GM21447 (cell line): ENCODE measurements around the gene ANGPTL5.
"Not testable (repeated sequence)": the region's sequence is repeated elsewhere in the genome, so short reads cannot be mapped to it uniquely, and the experiment has no call there.

Experiments used
- ATAC-seq: cut with Tn5 transposase; IDR thresholded peaks from one replicate; pipeline ENCODE4 v1.9.1; 2021; ENCODE audit not compliant: unreplicated experiment

Gene ANGPTL5

GRCh38 chr11:101889767-101890166, 26.6 kb downstream of the ANGPTL5 start:
- no peak for ATAC-seq

- ATAC-seq = no peak
Observed at GRCh38 chr11:101885631-101886030, 30.7 kb downstream of the ANGPTL5 start.

- no peak for ATAC-seq
Observed at GRCh38 chr11:101881586-101881985, 34.7 kb downstream of the ANGPTL5 start.

DNA sequence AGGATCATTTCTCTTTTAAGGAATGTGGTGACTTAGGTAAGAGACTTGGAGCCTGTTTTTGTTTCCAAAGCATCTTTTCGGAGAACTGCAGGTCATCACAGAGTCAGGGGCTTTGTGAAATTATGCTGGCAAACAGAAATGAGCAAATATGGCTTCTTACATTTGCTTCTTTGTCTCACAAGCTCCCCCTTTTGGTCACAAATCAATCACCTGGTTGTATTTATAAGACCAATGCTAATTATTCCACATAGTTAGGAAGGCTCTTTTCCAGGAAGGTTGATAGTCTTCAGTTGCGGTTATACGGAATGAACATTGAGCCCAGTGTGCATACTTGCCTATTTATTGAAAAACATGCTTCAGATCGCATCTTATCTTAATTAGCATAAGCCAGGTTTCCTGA, 36.1 kb downstream of the ANGPTL5 start:
- no peak for ATAC-seq

DNA sequence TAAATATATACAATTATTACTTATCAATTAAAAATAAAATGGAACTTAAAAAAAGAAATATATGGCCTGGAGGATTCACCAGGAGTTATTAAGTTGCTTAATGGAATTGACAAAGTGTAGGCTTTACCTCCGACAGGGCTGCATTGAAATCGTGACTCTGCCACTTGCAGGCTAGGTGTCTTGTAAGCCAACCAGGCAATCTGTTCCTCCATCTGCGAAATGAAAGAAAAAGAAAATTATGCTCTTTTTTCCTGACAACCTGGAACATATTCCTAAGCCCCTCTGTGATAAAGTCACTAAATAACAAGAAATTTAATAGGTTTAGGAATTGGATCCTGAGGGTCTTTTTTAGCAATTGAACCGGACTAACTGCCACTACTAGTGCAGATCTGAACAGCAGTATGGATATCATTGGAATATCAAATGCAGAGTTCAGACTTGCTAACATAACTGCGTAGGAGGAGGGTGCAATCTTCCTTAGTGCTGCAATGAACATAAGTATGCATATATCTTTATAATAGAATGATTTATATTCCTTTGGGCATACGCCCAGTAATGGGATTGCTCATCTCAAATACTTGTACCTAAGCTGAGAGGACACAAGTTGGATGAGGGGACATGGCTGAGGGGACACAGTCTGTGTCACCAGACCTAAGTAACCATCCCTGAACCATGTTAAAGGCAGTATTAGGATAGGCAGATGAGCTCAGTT, 44.0 kb downstream of the ANGPTL5 start:
- no peak for ATAC-seq

DNA sequence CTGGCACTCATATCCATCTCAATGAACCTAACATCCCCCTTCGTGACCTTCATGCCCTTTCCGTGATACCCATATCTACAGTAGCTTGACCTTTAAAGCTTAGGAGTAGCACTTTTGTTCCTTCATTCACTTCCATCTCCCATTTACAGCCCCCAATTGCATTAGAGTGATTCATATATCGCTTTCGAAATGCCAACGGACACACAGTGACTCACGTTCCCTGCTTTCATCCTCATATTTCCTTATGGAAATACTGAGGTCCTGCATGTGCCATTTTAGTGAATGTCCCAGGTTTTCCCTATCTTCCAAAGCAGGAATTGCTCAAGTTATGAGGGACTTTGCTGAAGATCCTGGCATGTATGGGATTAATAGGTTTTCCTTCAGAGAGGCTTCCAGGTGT, 45.8 kb downstream of the ANGPTL5 start:
- no peak for ATAC-seq

GRCh38 chr11:101867951-101868350, 48.4 kb downstream of the ANGPTL5 start:
- no peak for ATAC-seq

- ATAC-seq = no peak
Observed at GRCh38 chr11:101866619-101867491, 49.5 kb downstream of the ANGPTL5 start.

DNA sequence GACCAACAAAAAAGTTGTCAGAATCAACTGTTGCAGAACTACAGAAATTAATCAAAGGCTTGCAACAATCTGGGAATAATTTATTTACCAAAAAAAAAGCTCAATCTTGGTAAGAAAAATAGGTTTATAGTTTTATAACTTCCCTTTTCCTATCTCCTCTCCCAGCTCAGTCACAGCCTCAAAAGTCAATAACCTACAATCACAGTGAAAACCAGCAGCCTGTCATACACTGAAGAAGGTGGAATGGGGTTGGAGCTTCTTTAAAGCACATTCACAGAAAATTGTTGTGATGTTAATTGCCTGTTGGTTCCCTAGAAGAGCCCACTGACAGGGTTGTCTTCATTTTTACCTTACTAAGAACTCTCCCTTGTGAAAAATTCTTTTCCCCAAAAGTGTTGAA, 52.2 kb downstream of the ANGPTL5 start:
- no peak for ATAC-seq

DNA sequence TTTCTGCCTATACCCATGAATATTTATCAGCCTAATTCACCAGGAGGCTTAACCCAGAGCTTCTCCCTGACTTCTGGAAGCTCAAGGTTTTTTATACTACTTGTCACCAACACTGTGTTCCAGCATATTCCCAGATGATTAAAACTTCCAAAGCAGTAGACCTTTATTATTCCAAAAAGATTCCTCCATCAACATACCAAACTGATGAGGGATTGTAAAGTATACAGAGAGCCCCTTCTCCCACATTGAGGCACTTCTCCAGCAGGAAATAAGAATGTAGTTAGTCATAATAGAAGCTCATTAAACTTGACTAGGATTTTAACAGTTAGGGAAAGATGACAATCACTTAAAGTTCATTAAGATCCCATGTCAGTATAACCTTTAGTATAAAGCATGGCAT, 53.0 kb downstream of the ANGPTL5 start:
- ATAC-seq = no peak

DNA sequence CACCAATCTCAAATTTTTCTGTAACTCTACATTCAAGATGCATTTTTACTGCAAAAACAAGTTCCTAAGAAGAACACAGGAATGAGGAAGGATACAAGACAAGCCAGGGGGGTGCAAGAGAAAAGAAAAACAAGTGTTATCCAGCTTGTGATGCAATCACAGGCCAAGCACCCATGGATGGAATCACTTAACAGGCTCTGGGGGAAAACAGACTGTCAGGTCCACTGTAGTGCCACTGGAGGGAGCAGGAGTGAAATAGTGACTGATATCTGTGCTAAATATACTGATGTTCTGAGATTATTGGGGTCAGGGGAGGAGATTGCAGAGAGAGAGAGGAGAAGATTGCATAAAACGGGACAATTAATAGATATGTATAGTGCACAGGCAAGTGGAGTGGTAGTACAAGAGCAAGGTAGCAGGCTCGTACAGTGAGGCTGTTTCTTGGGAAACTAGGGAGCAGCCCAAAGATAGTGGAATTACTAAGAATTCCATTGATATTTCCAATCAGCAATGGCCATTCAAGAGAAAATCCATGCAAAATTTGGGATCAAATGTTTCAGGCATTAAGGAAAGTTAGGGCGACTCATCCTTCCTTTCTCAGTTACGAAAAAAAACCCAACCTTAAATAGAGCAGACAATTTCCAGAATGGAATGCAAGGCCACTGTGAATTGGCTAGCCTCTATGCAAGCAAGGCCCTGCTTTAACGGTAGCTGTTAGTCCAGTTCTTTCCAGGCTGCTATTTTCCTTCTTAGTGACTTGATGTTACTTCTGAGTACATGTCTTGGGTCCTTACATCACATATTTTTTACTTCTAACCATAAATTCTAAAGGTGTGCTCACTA, 53.7 kb downstream of the ANGPTL5 start:
- no peak for ATAC-seq

GRCh38 chr11:101860696-101861427, 55.5 kb downstream of the ANGPTL5 start:
- peak; percentile 72 for ATAC-seq

- ATAC-seq = not testable (repeated sequence)
Observed at GRCh38 chr11:101852260-101852659, 64.1 kb downstream of the ANGPTL5 start.

DNA sequence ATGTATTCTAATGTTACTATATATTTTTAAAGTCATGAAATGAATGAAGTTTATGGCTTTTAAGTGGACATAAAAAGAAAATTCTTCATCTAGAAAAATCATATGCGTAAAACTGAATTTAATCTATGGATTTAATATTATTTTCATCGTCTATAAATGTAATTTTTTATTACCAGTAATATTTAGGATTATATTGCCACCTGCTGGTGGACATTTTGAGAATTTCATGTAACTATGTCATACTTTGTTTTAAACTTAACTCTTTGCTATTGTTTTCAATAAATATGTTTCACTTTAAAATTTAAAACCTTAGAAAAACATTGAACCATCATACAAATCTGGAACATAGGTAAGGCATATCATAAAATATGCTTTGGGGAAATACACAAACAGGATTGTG, 68.1 kb downstream of the ANGPTL5 start:
- no peak for ATAC-seq

GRCh38 chr11:101844608-101845007, 71.7 kb downstream of the ANGPTL5 start:
- ATAC-seq = no peak

- no peak for ATAC-seq
Observed at GRCh38 chr11:101840704-101841103, 75.6 kb downstream of the ANGPTL5 start.
